Progenitor cell of endocrine pancreas (in vitro differentiated cells): ENCODE measurements around the gene ADAM8. TPM values are rescaled to one million over a fixed set of nuclear protein-coding genes. Genes with fewer than 3 reads are reported as not detected.

Source experiments
- DNase-seq: peaks from one replicate; pipeline ENCODE4 v3.0.0; 2021; ENCODE audit warnings: low spot score; ENCODE audit not compliant: unreplicated experiment
- H3K27ac Mint-ChIP-seq: 2 replicates; pipeline ENCODE4 v1.8.0; 2021; ENCODE audit warnings: mild to moderate bottlenecking, moderate library complexity, mixed read lengths
- H3K27me3 Mint-ChIP-seq: 2 replicates; pipeline ENCODE4 v1.8.0; 2021; ENCODE audit warnings: mixed read lengths
- H3K36me3 Mint-ChIP-seq: 2 replicates; pipeline ENCODE4 v1.8.0; 2022; ENCODE audit warnings: mixed read lengths; ENCODE audit not compliant: insufficient read depth
- H3K4me1 Mint-ChIP-seq: 2 replicates; pipeline ENCODE4 v1.8.0; 2021; ENCODE audit warnings: low read depth, mixed read lengths
- H3K4me3 Mint-ChIP-seq: 2 replicates; pipeline ENCODE4 v1.8.0; 2021; ENCODE audit warnings: low read depth, mild to moderate bottlenecking, moderate library complexity, mixed read lengths
- H3K9me3 Mint-ChIP-seq: 2 replicates; pipeline ENCODE4 v1.8.0; 2021; ENCODE audit warnings: low read depth, mixed read lengths
- total RNA-seq: library from RNA; stranded (reverse); gene quantifications from 2 replicates; pipeline ENCODE4 v1.2.1, GENCODE V29; 2021
- TF ChIP-seq, protein P1 (sequence below): fragments of 200-600 bp; sonication (generic); IDR thresholded peaks from one replicate; pipeline ENCODE4 v1.5.0; 2021; ENCODE audit warnings: antibody characterized with exemption, mild to moderate bottlenecking; ENCODE audit not compliant: unreplicated experiment

ADAM8 gene
- total RNA-seq, 1 donor from 2014 or later = 16.3 TPM

GRCh38 chr10:133285217-133285616 is 8.5 kb upstream of the ADAM8 start:
- H3K36me3 Mint-ChIP-seq = peaks cover 31% of the 10 kb centered on the region
- TF ChIP-seq, protein P1, sequence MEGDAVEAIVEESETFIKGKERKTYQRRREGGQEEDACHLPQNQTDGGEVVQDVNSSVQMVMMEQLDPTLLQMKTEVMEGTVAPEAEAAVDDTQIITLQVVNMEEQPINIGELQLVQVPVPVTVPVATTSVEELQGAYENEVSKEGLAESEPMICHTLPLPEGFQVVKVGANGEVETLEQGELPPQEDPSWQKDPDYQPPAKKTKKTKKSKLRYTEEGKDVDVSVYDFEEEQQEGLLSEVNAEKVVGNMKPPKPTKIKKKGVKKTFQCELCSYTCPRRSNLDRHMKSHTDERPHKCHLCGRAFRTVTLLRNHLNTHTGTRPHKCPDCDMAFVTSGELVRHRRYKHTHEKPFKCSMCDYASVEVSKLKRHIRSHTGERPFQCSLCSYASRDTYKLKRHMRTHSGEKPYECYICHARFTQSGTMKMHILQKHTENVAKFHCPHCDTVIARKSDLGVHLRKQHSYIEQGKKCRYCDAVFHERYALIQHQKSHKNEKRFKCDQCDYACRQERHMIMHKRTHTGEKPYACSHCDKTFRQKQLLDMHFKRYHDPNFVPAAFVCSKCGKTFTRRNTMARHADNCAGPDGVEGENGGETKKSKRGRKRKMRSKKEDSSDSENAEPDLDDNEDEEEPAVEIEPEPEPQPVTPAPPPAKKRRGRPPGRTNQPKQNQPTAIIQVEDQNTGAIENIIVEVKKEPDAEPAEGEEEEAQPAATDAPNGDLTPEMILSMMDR = no peak

DNA sequence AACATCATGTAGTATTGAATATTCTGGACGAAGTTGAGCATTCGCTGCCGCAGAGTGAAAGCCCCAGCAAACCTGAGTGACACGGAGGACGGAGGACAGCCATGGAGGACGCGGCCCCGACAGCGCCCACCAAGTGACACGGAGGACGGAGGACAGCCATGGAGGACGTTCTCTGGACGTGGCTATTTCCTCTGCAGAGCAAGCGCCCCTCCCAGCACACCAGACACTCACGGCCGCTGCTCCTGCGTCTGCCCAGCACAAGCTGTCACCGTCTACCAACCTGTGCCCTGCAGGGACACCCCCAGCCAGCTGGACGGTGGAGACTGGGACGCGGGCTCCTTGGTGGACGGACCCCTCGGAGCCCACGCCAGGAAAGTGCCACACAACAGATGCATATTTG is 7.3 kb upstream of the ADAM8 start:
- no peaks in the 10 kb centered on the region for H3K27me3 Mint-ChIP-seq
- no peak overlapping the region for H3K27ac Mint-ChIP-seq
- no peaks in the 10 kb centered on the region for H3K9me3 Mint-ChIP-seq
- peaks cover 27% of the 10 kb centered on the region for H3K36me3 Mint-ChIP-seq
- TF ChIP-seq, protein P1 = no peak
- H3K4me3 Mint-ChIP-seq = no peak overlapping the region
- no peak for DNase-seq
- H3K4me1 Mint-ChIP-seq = peaks cover 6% of the 10 kb centered on the region

More at GRCh38 chr10:133285217-133285616, 8.5 kb upstream of the ADAM8 start:
- Mint-ChIP-seq H3K27ac (no peak overlapping the region), H3K4me3 (no peak overlapping the region), H3K4me1 (peaks cover 3% of the 10 kb centered on the region), H3K9me3 (no peaks in the 10 kb centered on the region), H3K27me3 (no peaks in the 10 kb centered on the region)
- DNase-seq = no peak

- TF ChIP-seq, protein P1 = no peak
- Mint-ChIP-seq H3K36me3 (peaks cover 25% of the 10 kb centered on the region), H3K27me3 (no peaks in the 10 kb centered on the region), H3K4me1 (peaks cover 15% of the 10 kb centered on the region), H3K27ac (no peak overlapping the region), H3K4me3 (no peak overlapping the region), H3K9me3 (no peaks in the 10 kb centered on the region)
- DNase-seq = no peak
Measured at GRCh38 chr10:133282846-133283390, 6.2 kb upstream of the ADAM8 start.

DNA sequence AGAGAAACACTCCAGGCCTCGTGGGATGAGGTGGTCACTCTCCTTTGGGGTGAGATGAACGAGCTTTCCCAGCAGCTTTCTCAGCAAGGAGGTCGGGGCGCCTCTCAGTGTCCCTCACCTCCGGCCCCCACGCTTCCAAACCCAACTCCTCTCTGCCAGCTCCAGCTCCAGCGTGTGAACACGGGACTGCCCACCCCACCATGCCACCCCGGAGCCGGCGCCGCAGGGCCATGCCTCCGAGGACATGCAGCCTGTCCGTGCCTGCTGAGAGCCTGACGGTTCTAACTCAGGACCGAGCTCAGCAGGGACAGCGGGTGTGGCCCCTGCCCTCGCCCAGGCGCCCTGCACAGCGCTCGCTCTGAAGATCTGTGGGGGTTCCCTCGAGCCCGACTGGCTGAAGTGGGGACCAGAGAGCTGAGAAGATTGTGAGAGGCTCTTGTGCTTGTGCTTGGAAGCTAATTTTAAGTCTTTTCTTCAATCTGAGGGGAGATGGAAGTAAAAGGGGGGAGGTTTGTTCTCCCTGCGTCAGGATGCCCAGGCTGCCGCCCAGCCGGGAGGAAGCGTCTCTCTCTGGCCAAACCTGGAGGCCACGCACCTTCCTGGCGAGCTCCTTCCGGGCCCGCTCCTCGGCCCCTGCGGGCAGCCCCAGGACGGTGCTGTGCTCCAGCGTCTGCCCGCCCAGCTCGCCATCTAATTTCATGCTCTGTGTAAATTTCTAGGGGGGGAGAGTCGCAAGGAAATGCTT is 5.1 kb upstream of the ADAM8 start:
- Mint-ChIP-seq H3K9me3 (no peaks in the 10 kb centered on the region), H3K27ac (no peak overlapping the region), H3K27me3 (no peaks in the 10 kb centered on the region), H3K4me3 (no peak overlapping the region), H3K4me1 (peaks cover 21% of the 10 kb centered on the region), H3K36me3 (peaks cover 19% of the 10 kb centered on the region)
- DNase-seq = no peak
- TF ChIP-seq, protein P1 = no peak

GRCh38 chr10:133281084-133281483 is 4.4 kb upstream of the ADAM8 start:
- TF ChIP-seq, protein P1 = no peak
- no peak overlapping the region for H3K27ac Mint-ChIP-seq
- no peaks in the 10 kb centered on the region for H3K9me3 Mint-ChIP-seq
- H3K36me3 Mint-ChIP-seq = peaks cover 13% of the 10 kb centered on the region
- no peak for DNase-seq
- H3K4me3 Mint-ChIP-seq = no peak overlapping the region
- H3K4me1 Mint-ChIP-seq = peaks cover 21% of the 10 kb centered on the region
- H3K27me3 Mint-ChIP-seq = no peaks in the 10 kb centered on the region
